ENCODE data around the gene PDXK. TPM values are rescaled to one million over a fixed set of nuclear protein-coding genes. Genes with fewer than 3 reads are reported as not detected.

PDXK gene
- total RNA-seq, 1 experiment from 2014 or later: 313 TPM

DNA sequence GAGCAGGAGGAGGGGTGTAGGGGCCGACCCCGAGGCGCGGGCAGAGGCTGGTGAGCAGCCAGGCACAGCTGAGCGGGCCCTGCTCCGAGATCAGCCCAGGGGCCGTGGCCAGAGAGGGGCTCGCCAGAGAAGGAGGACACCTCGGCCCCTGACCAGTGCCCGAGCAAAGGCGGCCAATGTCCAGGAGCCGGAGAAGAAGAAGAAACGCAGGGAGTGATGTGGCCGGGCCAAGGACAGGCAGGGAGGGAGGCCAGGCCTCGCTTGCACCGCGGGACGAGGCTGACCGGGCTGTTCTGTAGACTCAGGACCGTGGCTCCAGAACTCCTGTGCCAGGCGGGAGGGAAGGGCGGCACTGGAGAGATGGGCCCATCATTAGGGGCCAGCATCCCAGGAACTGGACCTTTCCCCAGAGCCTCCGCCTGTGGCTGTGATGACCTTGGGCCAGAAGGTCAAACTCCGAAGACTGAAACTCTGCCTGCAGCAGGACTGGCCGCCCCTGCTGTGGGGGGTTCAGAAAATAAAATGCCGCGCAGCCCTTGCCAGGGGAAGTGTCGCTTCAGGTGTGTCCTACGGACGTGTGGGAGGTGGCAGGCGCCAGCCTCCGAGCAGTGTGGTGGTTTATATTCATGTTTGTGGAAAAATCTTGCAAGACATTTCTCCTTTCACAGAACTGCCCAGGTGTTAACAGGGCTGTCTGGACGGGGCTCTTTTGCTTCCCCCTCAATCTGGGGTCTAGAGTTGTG lies 84.8 kb downstream of the PDXK start:
- DNase-seq (ENCODE audit: low spot score): no peak

- DNase-seq (ENCODE audit: low spot score): no peak
These were observed 86.4 kb downstream of the PDXK start for GRCh38 chr21:43805275-43805800.

DNA sequence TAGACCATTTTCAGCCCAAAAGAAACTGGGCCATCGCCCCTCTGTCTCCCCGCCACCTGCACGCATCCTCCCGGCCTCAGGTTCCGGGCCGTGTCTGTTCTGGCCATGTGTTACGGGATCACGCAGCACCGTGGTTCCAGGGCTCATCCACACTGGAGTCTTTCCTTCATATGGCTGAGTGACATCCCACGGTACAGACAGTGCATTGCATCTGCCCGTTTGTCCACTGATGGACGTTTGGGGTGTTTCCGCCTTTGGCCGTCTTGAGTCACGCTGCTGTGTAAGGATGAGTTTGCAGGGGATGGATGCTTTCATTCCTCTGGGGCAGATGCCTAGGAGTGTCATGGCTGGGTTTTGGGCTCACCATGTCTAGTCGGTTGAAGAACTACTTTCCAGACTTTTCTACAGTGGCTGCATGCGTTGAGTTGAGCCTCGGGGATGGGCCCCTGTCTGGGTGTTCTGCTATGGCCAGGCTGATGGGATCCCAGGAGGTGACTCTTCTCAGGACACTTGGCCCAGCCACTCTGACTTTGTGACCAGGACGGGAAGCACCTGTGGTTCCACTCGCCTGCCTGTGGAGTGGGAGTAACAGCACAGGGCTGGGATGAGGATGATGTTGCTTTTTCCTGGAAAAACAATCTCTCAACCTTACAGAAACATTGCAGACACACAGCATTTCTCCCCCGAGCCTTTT lies 87.2 kb downstream of the PDXK start:
- no peak for DNase-seq (ENCODE audit: low spot score)

DNA sequence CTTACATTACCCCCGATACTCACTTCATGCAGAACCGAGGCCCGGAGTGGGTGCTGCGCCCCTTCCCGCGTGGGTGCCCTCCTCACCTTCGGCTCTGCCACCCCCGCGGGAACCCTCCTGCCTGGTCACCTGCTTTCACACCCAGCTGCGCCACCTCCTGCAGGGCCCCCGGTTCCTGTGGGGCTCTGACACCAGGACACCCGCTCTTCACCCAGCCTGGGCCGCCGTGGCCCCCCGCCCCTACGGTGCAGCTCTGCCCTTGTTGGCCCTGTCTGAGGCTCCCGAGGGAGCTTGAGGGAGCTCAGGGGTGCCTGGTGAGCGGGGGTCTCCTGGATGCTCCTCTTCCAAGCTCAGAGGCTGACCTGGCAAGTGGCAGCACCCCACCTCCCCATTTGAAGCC lies 89.4 kb downstream of the PDXK start:
- no peak for DNase-seq (ENCODE audit: low spot score)

DNA sequence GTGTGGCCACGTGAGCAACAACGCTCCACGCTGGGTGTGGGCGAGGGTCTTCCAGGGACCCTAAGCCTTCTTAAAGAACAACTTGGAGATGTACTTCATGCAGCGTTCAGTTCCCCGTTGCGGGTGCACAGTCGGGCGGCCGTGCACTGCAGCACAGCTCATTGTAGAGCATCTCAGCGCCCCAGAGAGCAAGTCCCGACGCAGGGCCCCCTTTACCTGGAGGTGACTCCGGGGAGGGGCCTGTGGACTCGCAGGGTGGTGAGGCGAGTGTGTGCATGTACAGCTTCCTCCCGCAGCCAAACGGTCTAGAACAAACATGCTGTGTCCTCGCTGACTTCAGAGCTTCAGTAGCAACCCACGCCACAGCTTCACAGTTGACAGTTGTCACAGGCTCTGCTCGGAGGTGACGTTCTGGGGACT lies 89.9 kb downstream of the PDXK start:
- DNase-seq (ENCODE audit: low spot score): no peak

DNA sequence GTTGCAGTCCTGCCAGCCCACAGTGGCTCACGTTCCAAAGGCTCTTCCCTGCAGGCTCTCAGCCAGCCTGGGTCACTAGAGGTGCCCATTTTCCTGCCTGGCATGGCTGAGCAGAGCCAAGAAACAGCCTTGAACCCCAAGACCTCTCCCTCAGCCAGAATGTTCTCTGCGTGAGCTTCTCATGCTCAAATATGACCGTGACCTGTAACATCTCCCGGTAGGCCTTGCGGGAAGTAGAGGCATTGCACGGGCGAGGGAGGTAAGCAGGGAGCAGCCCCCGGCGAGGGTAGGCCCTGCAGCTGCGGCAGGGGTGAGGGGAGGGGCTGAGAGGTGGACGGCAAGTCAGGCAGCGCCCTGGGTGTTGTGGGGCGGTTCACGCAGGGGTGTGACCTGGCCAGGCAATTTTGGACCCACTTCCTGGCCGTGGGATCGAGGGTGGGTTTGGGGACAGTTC lies 90.4 kb downstream of the PDXK start:
- DNase-seq (ENCODE audit: low spot score): no peak

DNA sequence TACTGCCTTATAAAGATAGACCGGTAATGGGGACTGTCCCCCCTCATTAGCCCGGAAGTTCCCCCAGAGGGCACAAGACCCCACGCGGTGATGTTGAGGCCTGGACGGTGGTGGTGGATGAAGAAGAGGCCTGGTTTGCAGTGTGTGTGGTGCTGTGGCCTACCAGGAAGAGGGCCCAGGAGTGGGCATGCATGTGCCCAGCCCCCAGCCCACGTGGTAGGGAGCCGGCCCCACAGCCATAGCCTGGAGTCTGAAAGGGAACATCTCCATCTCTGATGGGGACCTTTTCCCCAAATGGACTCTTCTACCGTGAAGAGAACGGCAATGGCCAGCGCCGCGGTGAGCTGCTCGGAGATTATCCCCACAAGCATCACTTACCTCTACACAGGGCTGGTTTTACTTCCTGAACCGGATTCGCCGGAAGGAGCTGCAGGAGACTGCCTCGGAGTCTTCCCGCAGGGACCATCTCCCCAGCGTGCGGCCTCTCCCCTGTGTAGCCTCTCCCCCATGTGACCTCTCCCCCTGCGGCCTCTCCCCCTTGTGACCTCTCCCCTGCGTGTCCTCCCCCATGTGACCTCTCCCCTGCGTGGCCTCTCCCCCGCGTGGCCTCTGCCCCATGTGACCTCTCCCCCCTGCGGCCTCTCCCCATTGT lies 91.0 kb downstream of the PDXK start:
- no peak for DNase-seq (ENCODE audit: low spot score)

DNA sequence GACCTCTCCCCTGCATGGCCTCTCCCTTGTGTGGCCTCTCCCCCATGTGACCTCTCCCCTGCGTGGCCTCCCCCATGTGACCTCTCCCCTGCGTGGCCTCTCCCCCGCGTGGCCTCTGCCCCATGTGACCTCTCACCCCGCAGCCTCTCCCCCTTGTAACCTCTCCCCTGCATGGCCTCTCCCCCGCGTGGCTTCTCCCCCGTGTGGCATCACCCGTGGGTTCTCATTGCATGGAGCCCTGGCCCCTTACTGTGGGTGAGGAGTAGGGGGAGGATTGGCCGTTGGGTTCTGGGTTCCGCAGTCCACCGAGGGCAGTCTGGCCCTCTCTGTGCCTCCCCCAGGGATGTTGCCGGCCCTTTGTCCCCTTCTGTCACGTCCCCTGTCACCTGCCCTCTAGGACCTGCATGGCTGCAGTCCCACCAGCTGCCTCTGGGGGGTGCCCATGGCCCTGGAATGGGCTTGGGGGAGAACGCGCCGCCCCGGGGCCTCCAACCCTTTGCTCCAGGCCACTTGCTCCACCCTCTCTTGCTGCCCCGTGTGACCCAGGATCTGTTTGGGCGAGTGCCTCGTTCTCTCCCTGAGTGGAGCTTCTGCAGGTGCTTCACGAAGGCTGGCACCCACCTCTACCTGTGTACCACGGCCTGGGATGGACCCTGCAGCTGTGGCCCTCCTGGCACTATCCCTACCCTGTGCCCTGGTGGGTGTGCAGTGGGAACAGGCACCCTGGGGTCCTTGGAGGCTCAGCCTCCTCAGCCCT lies 91.8 kb downstream of the PDXK start:
- peak; percentile 69 for DNase-seq (ENCODE audit: low spot score)

DNA sequence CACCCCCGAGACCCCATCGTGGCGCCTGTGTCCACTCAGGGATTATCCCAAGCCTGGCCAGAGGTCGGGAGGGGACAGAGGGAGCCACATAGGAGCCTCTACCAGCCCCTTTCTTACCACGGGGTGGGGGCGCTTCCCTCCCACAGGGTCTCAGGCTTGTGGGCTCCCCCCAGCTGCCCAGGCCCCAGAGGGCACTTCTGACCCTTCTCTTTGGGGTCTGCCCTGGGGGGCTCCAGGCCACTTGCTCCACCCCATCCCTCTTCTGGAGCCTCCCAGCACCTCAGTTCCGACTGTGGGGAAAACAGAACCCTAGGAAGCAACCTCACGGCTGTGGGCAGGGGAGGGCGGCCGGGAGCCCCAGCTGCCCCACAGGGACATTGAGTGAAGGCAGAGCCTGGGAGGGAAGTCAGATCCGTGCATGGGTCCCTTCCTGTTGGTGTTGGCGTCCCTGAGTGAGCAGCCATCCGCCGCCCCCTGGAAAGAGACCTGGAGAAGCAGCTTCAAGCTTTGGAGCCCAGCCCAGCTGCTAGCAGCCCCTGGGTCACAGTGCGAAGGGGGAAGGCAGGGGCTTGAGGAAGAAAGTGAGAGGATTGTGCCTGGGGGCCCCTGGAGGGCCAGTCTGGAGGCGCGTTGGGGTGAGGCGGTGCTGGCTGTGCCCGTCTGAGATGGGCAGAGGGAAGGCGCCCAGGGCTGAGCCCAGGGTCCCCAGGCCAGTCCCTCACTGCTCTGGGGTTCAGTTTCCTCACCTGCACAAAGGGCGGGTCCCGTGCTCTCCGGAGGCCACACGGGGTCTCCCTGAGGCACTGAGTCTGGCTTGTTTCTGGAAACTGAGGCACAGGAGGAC lies 92.6 kb downstream of the PDXK start:
- DNase-seq (ENCODE audit: low spot score): no peak

Other genes starting within 250 kb of the PDXK start
- 8.8 and 9.1 TPM in 2 replicates for gene HSF2BP, start 59.6 kb upstream of the PDXK start, total RNA-seq (2014; rRNA removed; shearing (Covaris generic))
- 61.0 and 70.9 TPM in 2 replicates for gene RRP1B, start 59.6 kb upstream of the PDXK start, total RNA-seq (2014; rRNA removed; shearing (Covaris generic))
- 106 and 145 TPM in 2 replicates for gene CSTB, start 57.2 kb downstream of the PDXK start, total RNA-seq (2014; rRNA removed; shearing (Covaris generic))
- 63.7 and 77.7 TPM in 2 replicates for gene RRP1, start 70.4 kb downstream of the PDXK start, total RNA-seq (2014; rRNA removed; shearing (Covaris generic))
- gene AGPAT3, start 146.1 kb downstream of the PDXK start, total RNA-seq (2014; rRNA removed; shearing (Covaris generic)): 73.4 and 73.5 TPM in 2 replicates

Data from A172 (cell line).